Embryonic facial prominence (tissue), 1 donor: ENCODE results near the gene DNM1.
"Not testable (repeated sequence)": the region's sequence is repeated elsewhere in the genome, so short reads cannot be mapped to it uniquely, and the experiment has no call there.

Source experiments
- DNase-seq: peaks from one replicate; pipeline ENCODE4 v3.0.0-alpha.2; 2016; ENCODE audit errors: extremely low spot score

The DNM1 gene

DNA sequence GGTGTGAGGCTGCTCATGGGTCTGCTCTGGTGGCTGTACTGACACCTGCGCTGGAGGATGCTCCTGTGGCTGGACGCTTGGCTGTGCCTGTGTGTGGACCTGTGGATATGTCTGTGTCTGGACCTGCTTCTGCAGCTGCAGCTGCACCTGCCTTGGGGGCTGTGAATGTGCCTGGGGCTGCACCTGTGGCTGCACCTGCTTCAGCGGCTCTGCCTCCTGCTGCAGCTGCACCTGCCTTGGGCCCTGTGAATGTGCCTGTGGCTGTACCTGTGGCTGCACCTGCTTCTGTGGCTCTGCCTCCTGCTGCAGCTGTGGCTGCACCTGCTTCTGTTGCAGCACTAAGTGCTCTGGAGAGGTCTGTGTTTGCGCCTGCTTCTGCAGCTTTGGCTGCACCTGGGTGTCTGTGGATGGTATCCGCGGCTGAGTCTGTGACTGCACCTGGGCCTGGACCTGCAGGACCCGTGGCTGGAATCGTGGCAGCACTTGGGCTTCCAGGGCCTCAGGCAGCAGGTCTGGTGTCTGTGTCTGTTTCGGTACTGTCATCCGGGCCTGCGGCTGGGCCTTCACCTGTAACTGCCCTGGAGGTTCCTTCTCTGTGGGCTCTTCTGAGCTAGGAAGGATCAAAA, 24.3 kb upstream of the DNM1 start:
- no peak for DNase-seq

DNA sequence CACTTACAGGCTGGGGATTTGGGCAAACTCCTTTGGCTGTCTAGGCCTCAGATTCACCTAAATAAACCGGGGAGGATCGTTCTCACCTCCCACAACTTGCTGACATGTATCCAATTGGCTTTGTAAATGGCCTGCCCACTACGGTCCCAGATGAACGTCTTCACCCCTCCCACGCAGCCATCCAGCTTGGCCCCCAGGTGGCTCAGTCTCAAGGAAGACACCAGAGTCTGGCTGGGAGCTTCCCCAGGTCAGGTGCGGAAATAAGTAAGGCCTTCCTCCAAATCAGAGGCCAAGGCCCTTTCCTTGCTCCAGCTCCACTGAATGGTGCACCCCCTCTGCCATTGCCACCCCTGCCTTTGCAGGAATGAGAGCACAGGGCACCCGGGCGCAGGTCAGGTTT, 23.2 kb upstream of the DNM1 start:
- DNase-seq = no peak

DNA sequence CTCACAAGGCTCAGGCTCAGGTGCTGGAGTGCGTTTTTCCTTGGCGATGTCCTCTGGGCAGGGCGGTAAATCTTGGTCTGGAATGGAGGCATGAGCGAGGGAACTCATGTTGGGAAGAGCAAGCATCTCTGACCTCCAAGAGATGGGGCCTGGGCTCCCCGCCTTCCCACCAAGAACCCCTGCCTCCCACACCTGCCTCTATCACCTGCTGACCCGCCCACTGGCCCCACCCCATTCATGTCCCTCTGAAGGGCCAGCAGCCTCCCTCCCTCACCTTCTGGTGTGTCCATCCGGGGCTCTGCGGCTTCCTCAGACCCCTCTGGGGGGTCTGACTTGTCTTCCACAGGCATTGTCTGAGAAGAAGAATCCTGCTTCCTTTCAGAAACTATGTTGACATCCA, 22.7 kb upstream of the DNM1 start:
- no peak for DNase-seq

DNA sequence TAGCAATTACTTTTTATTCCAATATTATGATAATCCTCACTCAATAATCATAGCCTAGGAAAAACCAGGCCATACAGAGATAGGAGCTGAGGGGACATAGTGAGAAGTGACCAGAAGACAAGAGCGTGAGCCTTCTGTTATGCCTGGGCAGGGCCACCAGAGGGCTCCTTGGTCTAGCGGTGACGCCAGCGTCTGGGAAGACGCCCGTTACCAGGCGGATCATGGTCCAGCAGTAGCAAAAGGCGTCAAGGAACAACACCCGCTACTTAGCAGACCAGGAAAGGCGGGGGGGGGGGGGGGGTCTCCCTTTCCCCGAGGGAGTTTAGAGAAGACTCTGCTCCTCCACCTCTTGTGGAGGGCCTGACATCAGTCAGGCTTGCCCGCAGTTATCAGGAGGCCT, 21.7 kb upstream of the DNM1 start:
- not testable (repeated sequence) for DNase-seq

DNA sequence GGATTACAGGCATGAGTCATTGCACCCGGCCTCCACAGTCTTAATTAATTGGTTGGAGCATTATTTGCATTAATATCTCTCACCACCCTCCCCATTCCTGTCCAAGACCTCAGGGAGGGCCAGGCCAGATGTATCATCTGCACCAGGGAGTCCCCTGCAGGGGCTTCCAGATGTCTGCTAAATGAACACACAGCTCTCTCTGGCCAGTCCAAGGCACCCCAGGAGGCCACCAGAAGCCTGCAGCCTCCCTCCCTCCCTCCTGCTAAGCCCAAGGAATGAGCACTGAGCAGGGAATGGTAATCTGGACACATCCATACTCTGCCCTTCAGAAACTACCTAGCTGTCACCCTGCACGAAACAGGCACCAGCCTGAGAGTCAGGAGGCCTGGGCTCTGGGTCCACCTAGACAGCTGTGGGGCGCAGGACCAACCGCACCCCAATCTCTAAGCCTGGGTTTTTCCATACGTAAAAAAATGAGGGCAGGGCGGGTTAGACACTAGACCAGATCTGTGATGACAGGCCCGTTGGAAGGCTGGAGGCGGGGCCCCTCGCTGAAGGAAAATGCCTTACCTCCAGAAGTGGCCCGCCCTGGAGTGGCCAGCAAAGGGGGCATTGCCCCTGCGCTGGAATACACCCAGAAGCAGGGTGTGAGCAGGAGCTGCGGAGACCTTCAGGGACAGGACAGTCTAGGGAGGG, 20.1 kb upstream of the DNM1 start:
- DNase-seq = no peak

DNA sequence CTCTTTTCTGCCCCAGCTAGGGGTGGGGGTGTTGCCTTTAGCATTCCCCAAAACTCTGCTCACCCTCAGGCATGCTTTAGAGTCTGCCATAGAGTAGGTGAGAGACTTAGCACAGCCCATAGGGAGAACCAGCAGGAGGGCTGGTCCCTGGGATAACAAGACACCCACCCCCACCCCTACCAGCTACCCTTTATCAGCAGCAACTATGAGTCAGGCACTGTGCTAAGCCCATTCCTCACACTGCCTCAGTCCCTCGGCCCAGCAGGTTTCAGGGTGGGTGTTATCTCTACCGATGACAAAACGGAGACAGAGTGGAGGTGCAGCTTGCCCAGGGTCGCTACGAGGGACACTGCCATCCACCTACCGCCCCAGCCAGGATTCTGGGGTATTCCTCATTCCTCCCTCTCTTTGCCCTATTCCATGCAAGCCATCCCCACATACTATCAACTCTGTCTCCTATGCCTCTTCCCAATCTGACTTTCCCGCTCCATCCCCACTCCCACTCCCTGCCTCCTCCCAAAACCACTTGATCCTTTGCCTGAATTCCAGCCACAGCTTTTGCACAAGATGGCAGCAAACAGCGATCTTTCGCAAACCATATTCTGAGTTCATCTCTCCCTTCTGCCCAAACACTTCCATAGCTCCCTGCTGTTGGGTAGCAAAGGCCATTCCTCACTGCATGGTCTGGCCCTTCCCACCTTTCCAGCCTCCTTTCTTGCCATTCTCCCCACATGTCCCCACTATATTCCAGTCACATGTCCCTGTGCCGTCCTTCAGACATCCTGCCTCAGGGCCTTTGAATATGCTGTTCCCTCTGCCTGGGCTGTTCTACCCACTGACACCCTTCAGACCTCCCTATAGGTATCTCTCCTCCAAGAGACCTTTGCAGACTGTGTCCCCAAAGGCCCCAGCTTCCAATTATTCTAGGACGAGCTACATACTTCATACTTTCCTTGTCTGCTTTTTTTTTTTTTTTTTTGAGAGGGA, 16.9 kb upstream of the DNM1 start:
- no peak for DNase-seq

DNA sequence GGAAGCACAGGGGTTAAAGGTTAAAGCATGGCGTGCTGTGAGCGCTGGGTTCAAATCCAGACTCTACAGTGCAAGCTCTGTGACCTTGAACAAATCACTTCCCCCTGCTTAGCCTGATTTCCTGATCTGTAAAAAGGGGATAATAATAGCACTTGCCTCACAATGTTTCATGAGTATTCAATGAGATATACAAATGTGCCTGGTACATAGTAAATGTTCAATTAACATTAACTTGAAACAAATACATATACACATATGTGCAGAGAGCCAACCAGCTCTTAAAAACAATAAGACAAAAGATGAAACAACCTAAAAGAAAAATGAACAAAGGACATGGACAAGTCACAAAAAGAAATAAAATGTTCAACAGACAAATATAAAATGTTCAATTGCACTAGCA, 15.8 kb upstream of the DNM1 start:
- no peak for DNase-seq

DNA sequence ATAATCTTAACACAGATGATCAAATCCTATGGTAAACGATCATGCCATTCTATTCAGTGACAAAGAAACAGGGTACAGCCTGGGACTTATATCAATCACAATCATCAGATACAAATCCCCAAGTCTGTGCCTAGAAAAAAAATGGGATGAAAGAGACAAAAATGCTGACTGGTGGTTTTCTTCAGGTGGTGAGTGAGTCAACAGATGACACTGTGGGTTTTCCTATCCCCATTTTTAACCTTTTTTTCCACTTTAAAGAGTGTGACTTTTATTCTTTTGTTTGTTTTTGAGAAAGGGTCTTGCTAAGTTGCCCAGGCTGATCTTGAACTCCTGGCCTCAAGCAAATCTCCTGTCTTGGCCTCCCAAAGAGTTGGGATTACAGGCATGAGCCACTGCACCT, 15.0 kb upstream of the DNM1 start:
- no peak for DNase-seq

DNA sequence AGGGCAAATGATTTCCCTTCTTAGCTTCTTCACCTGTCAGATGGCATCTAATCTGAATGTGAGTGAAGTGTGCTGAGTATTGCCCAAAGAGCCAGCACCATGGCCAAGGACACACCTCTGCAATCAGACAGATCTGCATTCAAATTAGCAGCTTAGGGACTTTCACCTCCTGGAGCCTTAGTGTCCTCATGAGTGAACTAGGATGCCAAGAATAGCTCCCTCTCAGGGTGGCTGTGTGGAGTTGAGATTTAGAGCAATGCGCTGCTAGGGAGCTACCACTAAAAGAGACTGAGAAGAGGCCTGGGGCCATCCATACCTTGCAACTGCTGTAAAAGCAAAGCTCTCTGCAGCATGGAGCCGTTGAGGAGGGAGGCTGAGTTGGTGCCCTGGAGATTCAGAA, 13.2 kb upstream of the DNM1 start:
- DNase-seq = no peak

DNA sequence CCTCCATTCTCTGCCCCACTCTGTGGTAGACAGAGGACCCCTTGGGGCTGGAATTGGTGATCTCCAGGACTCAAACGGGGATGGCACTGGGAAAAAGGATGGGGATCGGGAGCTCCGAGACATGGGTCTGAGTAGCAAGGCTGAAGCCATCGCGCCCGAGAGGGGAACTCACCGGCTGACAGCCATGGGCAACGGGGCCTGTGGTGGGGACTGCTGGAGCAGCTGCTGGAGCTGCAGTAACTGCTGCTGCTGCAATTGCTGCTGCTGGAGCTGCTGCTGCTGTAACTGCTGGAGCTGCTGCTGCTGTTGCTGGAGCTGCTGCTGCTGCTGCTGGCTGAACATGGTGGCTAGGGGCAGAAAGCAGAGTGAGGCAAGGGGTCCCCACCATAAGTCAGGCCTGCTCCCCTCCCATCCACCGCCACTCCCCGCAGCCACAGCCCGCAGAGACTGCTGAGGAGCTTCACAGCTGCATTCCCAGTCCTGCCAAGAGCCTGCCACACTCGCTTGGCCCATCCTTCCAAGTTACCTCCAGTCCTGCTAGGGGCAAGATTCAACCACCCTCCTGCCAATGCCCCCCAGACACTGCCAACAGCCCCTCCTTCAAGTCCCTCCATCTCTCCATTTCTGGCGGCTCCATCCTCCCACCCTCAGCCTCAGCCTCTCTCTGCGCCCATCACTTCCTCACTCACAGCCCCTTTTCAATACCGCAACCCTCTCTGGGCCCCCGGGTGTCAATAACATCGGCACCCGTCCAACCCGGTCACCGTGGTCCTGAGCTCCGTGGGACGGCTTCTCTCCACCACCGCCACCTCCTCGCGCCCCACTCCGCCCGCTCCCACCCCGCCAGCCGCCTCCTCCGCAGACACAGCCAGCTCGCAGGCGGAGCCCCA, 12.4 kb upstream of the DNM1 start:
- DNase-seq = no peak

DNA sequence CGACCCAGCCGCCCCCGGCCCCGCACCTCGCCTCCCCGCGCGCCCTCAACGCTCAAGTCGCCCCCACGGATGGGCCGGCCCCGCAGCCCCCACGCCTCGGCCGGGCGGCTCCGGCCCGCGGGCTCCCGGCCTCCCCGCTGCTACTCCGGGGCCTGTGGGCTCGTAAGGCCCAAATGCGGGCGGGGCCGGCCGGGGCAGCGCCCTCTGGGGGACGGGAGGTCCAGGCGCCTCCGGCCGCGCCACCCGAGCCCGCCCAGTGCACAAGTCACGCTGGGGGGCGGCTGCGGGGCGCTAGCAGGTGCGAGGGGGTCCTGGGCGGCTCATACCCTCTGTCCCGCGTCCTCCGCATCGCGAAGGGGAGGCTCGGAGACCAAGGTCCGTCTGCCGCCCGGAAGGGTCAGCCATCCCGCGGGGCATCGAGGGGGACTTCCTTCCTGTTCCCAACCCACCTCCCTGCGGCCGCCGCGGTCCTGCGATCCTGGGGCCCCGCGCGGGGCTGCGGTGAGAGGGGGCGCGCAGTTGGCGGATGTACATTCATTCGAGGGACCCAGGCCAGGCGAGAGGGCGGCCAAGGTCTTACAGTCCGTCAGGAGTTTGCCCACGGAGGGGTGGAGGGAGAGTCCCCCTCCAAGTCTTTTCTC, 11.7 kb upstream of the DNM1 start, which contains the start of gene CIZ1:
Gene CIZ1, minus strand, starts transcription at position 167 of the 641 bp plus-strand sequence. CDS start 715 bp downstream, outside the sequence.
- DNase-seq = no peak

DNA sequence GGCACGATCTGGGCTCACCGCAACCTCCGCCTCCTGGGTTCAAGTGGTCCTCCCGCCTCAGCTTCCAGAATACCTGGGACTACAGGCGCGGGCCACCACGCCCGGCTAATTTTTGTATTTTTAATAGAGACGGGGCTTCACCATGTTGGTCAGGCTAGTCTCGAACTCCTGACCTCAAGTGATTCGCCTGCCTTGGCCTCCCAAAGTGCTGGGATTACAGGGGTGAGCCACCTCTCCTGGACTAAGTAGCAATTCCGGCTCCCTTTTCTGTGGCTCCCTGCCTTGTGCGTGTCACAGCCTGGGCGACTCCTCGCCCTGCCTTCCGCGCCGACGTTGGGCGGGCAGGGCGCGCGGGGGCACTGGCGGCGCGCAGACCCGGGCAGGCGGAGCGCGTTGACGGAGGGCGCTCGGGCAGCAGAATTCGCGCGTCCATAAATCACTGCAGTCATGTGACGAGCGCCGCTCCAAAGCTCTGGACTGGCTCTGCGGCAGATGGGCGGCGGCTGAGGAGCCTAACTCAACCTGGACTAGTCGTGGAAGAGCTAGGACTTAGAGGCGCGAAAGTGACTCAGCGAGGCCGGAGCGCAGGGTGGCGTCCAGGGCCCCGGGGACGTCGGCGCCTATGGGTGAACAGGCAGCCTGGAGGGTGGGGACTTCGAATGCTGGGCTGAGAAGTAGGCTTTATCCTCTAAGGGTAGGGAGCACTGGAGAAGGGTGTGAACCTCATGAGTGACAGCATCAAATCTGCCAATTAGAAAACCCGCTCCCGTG, 10.4 kb upstream of the DNM1 start:
- DNase-seq = peak; percentile 58

DNA sequence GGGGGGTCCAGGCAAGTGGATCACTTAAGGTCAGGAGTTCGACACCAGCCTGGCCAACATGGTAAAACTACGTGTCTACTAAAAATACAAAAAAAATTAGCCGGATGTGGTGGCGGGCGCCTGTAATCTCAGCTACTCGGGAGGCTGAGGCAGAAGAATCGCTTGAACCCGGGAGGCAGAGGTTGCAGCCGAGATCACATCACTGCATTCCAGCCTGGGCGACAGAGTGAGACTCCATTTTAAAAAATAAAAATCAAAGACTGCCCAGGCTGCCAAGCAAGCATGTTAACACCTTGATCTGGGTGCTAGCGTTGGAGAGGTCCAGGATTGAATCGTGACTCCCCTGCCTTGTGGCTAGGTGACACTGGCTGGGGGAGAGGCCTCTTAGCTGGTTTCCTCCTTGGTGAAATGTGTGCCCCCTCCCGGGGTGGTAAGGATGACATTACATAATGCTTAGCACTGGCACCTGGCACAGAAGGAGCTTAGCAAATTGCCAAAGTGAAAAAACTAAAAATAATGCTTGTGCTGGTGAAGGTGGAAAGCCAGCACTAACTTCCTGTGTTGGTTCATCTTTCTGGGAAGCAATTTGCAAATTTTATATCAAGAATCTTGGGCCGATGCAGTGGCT, 9.6 kb upstream of the DNM1 start:
- no peak for DNase-seq

DNA sequence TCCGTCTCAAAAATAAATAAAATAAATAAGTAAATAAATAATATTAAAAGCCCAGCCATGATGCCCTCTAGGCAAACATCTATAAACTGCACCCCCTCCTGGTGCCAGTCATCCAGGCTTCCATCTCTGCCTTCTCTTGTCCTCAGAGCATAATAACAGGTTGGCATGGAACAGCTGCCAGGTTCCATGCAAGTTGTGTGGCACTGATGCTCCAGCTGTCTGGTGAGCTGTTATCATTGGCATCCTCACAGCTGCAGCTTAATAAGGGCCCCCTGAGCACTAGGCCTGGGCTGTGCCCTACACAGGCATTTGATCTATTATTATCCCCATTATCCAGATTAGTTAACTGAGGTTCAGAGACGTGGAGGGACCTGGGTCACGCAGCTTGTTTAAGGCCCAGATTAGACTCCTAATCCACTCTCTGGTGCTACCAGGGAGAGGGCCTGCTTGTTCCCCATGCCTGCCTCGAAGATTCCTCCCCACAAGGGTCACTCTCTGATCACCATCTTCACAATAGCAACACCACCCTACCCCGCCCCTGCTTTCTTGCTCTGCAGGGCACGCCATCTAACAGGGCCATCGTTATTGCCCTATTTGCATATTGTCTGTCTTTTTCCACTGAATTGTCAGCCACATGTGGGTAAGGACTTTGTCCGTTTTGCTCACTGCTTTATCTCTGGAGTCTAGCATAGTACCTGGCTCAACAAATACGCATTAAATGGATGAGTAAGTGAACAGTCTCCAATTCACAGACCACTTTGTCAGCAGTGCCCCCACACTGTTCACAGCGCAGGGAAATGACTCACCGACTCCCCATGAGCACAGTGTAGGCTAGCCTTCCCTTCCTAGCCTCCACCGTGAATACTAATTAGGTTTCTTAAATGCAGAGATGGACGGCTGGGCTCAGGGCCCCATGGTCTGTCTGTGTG, 1.5 kb upstream of the DNM1 start:
- no peak for DNase-seq

DNA sequence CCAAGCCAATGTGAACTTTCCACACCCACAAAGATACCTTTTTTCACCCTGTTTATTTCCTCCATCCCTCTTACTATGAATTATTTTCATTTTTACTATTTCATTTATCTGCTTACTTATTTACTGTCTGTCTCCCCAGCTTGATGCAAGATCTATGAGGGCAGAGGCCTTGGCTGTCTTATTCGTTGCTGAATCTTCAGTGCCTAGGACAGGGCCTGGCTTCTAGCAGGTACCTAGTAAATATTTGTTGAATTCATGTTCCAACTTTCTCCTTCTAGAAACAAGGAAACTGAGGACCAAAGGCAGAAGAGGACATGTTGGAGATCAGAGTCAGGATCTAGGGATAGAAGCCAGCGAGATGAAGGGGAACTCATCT, 543 bp upstream of the DNM1 start:
- DNase-seq = no peak

DNA sequence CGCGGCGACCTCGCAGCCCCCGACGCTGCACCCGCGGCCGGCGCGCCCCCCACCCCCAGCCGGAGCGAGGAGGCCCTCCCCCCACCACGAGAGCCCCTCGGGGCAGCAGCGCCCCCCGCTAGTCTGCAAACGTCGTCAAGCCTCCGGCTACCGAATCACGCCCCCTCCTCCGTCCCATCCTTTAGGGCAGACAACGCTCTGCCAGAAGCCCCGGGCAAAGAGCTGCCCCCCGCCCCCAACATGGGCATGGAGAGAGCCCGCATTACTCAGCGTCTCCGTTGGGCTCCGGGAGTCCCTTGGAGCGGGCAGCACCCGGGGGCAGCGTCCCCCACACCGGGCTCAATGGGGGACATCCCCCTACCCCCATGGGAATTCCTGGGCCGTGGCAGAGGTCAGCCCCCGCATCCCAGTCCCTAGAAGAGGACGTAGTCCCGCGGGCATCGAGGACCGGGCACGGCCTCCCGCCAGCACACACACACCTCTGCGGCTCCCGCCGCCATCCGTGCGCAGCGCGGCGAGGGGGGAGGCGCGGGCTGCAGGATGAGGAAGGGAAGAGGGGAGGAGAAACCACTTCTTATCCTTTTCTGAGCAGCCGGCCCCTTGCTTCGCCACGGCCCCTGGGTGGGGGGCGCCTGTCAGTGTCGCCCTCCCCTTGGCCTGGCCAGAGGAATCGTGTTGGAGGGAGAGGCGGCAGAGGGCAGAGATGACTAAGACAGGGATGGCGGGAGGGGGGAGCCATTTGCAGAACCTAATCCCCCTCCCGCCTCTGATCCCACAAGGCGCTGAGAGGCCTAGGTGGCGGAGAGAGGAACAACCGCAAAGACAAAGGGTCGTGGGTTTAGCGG, 750 bp downstream of the DNM1 start:
- no peak for DNase-seq

DNA sequence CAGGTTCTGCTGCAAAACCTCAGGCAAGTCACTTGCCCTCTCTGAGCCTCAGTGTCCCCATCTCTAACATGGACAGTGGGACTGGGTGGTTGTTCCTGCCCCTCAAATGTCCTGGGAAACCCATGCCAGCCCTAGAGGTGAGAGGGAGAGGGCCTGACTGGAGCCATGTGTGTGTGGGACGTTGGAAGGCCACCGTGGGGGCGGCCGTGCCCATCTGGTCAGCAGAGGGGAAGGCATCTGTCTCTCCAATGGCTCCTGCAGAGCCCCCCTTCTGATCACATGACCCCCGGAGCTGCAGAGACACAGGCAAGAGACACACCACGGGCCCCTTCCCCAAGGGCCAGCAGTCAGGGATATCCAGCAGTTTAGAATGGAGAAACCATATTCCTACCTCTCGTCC, 1.7 kb downstream of the DNM1 start:
- no peak for DNase-seq
